K562 (cell line): ENCODE results near the gene CSRNP3.

ENCODE experiments used
- HDAC3 ChIP-seq: fragments of 450-650 bp; IDR thresholded peaks from 2 replicates; pipeline ENCODE4 v1.6.1; 2018; ENCODE audit warnings: borderline replicate concordance, mild to moderate bottlenecking, moderate library complexity; ENCODE audit not compliant: partially characterized antibody
- MXI1 ChIP-seq: IDR thresholded peaks from 2 replicates; pipeline ENCODE4 v1.6.1; 2011; ENCODE audit warnings: low read depth, mild to moderate bottlenecking, improper control_type of control experiment, low read length
- SMARCC2 ChIP-seq: fragments of 450-650 bp; IDR thresholded peaks from 2 replicates; pipeline ENCODE4 v1.6.1; 2017; ENCODE audit warnings: antibody characterized with exemption, moderate library complexity, mild to moderate bottlenecking, low read depth
- TAF1 ChIP-seq: IDR thresholded peaks from 2 replicates; pipeline ENCODE4 v1.6.1; 2011; ENCODE audit warnings: mild to moderate bottlenecking, low read length, moderate library complexity; ENCODE audit not compliant: insufficient read depth, control insufficient read depth, severe bottlenecking; ENCODE audit errors: extremely low read depth
- TF ChIP-seq, protein P1 (sequence below), 3 experiments: IDR thresholded peaks in 2 of 3; conservative IDR thresholded peaks in 1 of 3; 2 replicates each; pipeline ENCODE4 v1.5.1; 2011 to 2012; ENCODE audit warnings: low read length in 3 of 3, mild to moderate bottlenecking in 3 of 3, control low read depth in 2 of 3, improper control_type of control experiment in 1 of 3, inconsistent platforms in 1 of 3, low read depth in 1 of 3, mixed read lengths in 1 of 3, moderate library complexity in 1 of 3; ENCODE audit not compliant: insufficient read depth in 2 of 3

- no peak for TF ChIP-seq SMARCC2
- no peak for TF ChIP-seq TAF1
- no peak for TF ChIP-seq HDAC3
- TF ChIP-seq, protein P1, sequence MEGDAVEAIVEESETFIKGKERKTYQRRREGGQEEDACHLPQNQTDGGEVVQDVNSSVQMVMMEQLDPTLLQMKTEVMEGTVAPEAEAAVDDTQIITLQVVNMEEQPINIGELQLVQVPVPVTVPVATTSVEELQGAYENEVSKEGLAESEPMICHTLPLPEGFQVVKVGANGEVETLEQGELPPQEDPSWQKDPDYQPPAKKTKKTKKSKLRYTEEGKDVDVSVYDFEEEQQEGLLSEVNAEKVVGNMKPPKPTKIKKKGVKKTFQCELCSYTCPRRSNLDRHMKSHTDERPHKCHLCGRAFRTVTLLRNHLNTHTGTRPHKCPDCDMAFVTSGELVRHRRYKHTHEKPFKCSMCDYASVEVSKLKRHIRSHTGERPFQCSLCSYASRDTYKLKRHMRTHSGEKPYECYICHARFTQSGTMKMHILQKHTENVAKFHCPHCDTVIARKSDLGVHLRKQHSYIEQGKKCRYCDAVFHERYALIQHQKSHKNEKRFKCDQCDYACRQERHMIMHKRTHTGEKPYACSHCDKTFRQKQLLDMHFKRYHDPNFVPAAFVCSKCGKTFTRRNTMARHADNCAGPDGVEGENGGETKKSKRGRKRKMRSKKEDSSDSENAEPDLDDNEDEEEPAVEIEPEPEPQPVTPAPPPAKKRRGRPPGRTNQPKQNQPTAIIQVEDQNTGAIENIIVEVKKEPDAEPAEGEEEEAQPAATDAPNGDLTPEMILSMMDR (IDR thresholded peaks at IDR 0.05 in 2 of 3, conservative IDR thresholded peaks at IDR 0.05 in 1 of 3; ENCODE audit: insufficient read depth in 2 of 3, low read depth in 1 of 3, low read length in 3 of 3): no peak
- TF ChIP-seq MXI1: no peak
Measured at GRCh38 chr2:165420231-165420630, 49.3 kb upstream of the CSRNP3 start.
